HG03139 (cell line): ENCODE measurements around the gene NME4.
"Not testable (repeated sequence)": the region's sequence is repeated elsewhere in the genome, so short reads cannot be mapped to it uniquely, and the experiment has no call there.

ENCODE experiments used
- ATAC-seq: cut with Tn5 transposase; IDR thresholded peaks from one replicate; pipeline ENCODE4 v1.9.1; 2021; ENCODE audit not compliant: unreplicated experiment

The NME4 gene

DNA sequence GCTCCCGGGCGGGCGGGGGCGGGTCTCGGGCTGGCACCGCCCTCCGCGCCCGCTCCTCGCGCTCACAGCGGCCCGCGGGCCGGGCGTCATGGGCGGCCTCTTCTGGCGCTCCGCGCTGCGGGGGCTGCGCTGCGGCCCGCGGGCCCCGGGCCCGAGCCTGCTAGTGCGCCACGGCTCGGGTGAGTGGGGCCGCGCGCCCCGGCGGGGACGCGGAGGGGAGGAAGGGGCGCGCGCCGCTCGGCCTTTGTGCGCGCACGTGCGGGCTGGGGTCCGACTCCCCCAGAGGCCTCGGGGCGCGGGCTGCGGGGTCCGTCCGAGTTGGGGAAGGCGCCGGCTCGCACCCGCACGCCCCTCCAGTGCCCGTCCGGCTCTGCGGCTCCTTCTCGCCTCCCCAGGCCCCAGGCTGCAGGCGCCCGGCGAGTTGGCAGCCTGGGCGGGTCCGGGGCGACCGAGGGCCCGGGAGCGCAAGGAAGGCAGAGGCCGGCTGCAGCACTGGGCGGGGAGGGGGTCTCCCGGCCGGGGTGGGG lies at the start of gene NME4:
Gene NME4, plus strand, starts transcription at position 65 of the 527 bp plus-strand sequence. Its CDS starts 24 bp downstream, at position 89.
- ATAC-seq: no peak

DNA sequence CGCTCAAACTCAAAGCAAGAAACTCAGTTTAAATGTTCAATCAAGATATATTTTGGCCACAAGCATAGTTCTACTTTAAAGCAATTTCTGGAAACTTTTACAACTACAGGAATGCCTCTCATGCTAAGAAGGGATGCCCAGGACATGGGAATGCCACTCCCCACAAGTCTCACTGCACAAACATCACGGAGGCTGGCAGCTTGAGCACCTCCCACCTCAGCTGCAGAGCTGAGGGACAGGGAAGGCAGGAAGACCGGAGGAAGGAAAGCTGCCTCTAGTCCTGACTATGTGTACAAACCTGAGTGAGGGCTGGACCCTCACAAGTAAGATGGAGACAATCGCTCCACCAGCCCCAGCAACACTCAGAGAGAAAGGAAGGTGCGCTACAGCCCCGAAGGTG lies 49.8 kb upstream of the NME4 start:
- ATAC-seq: no peak

DNA sequence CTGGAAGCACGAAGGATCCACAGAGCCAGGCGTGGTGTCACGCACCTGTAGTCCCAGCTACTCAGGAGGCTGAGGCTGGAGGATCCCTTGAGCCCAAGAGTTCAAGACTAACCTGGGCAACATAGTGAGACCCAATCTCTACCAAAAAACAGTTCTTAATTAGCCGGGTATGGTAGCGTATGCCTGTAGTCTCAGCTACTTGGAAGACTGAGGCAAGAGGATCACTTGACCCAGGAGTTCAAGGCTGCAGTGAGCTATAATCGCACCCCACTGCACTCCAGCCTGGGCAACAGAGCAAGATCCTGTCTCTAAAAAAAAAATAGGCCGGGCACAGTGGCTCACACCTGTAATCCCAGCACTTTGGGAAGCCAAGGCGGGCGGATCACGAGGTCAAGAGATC lies 48.5 kb upstream of the NME4 start:
- not testable (repeated sequence) for ATAC-seq

DNA sequence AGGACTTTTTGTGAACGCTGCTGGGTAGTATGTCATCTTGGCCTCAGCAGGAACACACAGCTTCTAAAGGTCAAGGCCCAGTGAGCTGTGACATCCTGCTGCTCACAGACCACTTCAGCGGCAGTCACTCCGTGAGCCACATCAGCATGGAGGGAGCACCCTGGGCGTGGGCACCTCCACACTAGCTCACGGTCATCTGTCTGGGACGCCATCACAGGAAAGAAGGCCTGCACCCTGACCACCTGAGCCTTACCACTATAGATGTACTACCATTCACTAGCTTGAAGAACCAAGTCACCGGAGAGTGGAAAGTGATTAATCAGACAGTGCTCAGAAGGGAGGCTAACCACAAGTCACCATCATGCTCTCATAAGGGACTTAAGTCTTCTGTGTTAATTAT lies 47.8 kb upstream of the NME4 start:
- ATAC-seq: no peak

DNA sequence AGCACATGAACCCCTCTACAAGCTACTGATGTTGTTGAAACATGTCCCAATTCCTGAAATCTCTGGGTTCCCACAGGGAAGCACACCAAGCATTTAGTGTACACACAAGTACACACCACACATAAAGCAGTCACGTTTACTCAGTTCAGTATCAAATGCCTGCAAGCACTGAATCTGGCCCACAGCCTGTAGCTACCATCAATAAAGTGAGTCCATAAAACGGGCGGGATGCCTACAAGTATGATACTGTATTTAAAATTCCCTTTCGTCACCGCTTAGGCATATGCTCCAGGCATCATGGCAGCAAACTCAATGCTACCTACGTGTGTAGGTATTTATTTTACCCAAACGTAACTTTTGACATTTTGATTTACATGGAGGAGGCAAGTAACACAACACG lies 46.8 kb upstream of the NME4 start:
- no peak for ATAC-seq

DNA sequence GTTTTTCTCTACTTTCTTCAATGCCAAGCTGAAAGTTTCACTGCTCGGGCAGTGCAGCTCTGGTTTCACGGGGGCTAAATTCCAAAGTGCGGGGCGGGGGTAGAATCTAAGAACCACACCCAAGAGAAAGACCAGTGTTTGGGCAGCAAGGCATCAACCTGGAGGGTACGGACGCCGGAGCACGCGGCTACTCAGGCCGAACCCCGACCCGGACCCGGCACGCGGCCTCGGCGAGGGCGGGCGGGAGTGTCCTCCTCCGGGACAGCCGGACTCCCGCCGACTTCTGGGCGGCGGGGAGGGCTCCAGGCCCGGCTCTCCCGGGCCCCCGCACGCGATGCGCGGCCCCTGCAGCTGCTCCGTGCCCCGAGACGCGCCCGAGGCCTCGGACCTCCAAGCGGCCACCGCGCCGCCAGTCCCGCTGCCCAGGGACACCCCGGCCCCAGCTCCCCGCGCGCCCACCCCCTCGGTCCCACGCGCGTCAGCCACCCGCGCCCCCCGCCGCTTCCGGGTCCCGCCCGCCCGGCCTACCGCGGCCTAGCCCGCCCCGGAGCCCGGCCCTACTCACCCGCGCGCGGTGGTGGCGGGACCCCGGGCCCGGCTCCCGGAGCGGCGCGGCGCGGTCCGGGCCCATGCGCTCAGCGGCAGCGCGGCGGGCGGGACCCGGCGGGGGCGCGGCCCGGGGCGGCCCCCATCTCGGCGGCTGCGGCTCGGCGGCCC lies 45.0 kb upstream of the NME4 start:
- peak; percentile 9 for ATAC-seq

DNA sequence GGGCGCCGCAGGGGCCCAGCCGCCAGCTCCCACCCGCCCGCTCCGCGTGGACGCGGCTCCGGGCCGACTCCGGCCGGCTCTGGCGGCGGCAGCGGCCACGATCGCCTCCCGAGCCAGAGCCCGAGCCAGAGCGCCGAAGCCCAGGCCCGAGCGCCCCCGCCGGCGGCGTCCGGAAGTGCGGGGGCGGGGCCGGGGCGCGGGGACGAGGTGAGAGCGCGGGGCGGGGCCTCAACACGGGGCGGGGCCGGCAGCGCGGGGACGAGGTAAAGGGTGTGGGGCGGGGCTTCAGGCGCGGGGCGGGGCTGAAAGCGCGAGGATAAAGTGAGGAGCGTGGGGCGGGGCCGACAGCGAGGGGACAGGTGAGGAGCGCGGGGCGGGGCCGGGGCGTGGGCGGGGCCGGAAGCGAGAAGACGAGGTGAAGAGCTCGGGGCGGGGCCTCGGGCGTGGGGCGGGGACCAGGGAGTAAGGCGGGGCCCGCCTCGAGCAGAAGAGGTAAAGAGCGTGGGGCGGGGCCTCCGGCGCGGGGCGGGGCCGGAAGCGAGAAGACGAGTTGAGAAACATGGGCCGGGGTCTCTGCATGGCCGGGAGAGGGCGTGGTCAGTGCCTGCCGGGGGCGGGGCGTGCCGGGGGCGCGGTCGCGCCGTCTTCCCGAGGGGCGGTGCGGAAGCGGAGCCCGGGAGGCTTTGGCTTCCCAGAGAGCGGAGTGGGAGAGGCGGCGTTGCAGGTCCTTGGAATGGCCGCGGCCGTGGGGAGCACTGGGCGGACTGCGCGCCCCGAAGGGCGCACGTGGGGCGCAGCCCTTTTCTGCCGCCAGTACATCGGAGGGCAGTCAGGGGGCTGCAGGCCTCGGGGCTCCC lies 44.2 kb upstream of the NME4 start, which contains the start of gene AXIN1:
Gene AXIN1, minus strand, starts transcription at position 177 of the 857 bp plus-strand sequence. CDS start 5,698 bp downstream, outside the sequence.
- ATAC-seq: peak; percentile 54

DNA sequence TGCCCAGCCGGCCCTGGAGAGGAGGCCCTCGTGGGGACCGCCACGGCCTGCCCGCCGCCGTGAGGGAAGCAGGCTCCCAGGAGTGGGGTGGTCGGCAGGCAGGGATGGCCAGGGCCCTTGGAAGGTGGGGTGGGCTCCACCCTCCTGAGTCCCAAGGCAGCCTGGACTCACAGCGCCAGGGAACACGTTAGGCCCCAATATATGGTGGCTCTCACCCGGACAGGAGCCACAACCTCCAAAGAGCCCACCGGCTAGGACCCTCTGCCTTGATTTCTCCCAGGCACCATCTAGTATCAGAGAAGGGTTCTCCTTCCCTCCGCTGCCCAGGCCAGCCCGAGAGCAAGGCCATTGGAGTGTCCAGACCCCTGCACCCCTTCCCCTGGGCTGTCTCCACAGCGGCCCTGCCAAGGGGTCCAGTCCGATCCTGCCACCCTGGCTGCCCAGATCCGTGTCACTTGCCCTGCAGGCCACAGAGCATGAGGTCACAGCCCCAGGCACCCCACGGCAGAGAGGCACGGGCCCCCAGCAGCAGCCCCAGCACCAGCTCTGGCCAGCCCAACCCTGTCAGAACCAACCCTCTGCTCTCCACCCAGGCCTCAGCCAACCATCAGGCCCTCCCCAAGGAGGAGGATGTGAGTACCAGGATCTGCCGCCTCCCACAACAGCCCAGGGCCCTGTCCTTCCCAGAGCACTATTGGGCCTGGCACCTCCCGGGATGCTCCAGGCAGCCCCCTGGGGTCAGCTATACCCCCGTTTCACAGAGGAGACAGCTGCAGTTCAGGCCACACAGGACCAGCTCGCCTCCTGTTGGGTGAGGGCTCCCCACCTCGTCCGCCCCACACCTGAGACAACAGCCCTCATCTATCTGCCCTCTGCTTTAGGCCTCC lies 43.4 kb upstream of the NME4 start:
- ATAC-seq: no peak

DNA sequence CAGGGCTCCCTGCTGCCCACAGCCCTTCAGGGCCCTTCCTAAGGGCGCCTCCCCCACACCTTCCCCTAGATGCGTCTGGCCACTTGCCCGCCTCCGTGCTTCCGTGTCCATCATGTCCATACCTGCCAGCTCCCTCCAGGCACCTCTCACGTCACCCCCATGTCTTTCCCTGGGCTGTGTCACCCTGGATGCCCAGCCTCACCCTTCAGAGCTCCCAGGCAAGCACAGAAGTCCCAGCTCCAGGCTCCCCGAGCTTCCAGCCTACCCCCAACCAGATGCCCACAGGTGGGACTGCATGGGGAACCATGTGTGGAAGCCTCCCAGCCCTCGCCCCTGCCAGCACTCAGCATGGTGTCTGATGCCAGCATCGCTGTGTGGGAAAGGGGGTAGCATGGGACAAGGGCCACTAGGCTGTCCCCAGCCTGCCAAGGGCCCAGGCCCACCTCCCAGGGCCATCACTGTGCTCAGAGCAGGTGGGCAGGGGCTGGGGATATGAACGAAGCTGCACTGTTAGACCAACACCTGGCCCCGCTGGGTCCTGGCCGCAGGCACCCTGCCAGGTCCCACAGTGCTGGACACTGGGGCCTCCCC lies 42.6 kb upstream of the NME4 start:
- no peak for ATAC-seq

DNA sequence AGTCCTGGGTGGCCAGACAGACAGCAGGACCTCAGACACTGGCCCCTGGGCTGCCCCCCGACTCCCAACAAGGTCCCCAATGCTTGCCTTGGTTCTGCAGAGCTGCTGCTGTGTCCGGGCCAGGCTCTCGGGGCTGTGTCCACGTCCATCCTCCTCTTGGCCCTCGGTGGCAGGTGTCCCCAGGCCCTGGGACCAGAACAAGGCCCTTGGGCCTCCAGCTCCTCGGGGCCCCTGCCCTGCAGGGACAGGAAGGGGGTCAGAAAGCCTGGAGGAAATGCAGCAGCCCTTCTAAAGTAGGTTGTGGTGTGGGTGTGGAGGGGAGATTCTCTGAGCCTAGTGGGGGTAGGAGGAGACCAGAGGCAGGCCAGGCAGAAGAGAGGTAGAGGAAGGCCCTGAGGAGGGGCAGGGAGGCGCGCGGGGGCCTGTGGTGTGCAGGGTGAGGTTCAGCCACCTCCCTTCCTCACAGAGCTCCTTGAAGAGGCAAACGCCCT lies 42.0 kb upstream of the NME4 start:
- ATAC-seq: no peak

DNA sequence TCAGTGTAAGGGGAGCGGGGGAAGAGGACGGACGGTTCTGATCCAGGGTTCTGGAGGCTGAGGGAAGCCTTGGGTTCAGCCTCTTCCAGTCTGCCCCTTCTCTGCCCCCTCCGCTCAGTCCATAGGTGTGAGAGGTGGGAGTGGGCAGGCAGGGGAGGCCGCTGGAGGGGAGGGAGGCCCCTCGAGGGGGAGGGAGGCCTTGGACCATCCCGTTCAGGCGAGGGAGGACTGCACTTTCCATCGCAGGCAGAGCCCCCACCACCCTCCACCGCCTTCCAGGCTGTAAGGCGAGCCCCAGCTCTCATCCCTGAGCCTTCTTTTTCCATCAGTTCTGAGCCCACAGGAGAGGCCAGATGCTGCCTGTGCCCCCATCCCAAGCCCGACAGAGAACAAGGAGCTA lies 40.3 kb upstream of the NME4 start:
- ATAC-seq: no peak

DNA sequence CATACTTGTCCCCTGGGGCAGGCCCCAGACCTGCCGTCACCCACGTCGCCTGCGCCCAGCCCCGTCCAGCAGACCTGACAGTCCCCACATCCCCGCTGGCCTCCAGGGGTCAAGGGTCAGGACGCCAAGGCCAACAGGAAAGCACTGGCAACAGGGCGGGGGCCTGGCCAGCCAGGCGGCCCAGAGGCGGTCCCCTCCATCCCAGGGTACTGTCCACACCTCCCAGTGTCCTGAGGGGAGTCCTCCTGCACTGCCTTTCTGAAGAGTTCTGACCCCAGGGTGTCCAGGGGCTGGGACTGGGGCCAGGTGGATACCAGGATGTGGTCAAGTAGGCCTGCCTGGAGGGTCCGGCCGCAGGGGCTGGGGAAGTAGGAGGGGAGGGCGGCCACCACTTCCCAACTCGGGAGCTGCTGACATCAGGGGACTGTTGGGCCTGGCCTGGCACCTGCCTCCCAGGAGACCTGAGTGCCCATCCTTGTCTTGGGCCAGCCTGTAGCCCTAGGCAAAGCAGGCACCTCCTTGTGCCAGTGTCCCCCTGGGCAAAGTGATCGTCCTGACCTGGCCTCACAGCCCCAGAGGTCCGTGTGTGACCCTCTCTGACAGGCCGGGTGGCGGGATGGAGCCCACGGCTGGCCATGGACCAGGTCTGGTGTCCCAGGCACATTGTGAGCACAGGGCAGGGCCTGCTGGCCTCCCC lies 37.8 kb upstream of the NME4 start:
- no peak for ATAC-seq

DNA sequence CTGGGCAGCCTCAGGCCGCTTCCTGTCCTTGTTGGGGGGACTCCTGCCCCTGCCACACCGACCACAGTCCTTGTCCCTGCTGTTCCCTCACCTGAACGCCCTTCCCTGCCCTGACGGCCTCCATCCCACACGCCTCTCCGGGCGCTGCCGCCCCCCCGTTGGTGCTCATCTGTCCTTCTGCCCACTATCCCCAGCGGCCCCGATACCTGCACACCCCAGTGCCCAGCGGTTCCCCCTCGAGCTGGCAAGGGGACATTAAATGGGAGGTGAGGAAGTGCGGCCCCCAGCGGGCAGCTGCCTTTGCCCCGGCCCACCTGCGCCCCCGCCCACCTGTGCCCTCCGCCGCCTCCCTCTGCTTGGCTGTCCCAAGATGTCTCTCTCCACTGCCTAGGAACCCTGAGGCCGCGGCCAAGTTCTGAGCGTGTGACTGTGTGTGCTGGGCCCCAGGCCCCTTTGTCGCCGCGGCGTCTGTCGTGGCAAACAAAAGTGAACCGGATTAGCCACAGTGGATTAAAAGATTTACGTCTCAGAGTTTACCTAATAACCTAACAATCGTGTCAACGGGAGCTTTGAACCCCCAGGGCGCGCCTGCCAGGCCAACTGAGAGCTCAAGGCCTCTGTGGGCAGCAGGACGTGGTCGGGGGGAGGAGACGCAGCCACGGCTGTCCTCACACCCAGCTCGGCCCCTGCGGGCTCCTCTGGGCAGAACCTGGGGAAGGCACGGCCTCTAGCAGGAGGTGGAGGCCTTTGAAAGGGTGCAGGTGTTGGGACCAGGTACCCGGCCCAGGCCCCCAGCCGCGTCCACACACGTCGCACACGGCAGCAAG lies 36.9 kb upstream of the NME4 start:
- ATAC-seq: no peak

DNA sequence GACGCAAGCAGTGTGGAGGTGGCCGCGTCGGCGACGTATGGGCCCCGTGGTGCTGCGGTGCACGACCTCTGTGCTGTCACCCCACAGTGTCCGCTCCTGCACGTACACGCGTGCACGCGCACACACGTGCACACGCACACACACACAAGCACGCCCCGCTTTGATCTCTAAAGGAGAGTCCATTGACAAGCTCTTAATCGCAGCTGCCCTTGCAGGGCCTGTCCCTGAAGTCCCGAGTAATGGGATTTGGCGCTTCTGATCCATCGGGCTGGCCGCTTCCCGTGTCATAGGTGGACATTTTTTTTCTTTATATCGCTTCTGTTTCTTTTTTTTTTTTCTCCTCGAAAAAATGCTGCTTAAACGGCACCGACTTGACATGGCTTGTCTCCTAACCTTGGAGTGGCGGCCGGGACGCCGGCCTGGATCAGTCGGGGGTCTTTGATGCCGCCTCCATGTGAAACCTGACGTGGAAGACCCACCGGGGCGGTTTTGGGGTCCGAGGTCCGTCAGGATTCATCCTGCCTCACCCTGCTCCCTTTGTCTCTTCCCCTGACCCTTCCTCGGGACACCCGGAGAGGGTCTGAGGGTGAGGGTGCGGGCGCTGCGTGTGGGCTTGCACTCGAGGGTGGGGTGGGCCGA lies 36.2 kb upstream of the NME4 start:
- no peak for ATAC-seq

DNA sequence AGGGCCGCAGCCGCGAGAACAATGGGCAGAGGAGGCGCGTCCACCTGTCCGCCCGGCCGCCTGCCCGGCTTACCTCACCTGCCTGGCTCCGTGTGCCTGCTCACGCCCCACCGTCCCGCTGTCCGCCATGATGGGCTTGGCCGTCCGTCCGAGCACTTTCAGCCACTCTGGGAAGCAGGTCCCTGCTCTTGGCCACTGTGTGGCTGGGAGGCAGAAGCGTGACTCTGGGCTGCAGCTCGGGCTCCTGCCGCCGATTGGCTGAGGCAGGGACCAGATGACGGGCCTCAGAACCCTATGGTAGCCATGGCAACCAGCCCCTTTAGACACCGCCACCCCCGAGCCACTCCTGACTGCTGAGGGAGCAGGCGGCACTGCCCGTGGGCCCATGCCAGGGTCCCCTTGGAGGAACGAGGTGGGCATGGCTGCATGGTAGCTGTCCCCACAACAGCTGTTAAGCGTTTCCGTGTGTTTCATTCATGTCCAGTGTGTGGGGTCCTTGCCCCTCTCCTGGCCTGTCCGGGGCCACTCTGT lies 35.6 kb upstream of the NME4 start:
- ATAC-seq: no peak

DNA sequence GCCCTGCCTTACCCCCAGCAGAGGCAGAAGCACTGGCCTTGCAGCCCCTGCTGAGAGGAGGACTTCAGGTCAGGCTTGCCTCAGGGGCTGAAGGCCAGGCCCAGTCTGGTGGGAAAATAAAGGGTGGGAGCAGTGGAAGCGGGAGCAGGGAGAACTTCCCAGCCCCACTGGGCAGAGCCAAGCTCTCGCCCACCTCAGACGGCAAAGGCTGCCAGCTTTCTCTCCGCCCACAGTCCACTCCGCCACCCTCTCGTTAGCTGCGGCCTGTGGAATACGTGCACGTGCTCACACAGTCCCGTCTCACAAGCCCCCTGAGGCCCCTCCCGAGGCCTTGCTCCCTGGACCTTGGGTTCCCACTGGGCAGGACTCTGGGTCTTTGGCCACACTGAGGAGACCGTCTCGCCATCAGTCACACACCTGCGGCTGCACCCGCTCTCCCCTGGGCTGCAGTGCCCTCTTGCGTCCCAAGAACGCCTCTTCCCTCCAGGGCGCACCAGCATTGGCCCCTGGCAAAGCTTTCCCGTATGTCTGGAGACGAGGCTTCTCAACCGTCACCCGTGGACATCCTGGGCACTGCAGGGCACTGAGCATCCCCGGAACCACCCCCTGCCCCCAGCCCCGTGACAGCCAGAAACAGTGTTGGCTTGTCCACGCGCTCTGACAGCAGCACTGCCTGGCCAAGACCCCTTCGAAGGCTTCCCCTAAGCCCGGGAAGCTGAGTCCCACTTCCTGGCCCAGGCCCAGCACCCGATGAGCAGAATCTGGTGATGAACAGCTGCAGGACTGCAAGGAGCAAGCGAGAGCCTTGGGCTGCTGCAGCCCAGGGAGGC lies 34.9 kb upstream of the NME4 start:
- ATAC-seq: no peak

DNA sequence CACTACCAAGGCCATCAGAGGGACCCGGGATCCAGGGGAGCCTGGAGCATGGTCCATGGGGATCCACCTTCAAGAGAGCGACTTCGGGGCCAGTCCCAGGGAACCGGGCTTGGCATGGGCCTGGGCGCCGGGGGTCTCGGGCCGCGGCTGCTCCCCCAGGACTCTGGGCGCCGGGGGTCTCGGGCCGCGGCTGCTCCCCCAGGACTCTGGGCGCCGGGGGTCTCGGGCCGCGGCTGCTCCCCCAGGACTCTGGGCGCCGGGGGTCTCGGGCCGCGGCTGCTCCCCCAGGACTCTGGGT lies 34.3 kb upstream of the NME4 start:
- not testable (repeated sequence) for ATAC-seq
